ENCODE measurements around the gene GCNT4.

GCNT4 gene

GRCh38 chr5:75010838-75011237, 41.5 kb downstream of the GCNT4 start:
- no peak for DNase-seq

GRCh38 chr5:75009556-75010345, 42.6 kb downstream of the GCNT4 start:
- DNase-seq = no peak

GRCh38 chr5:75006865-75007822, 45.2 kb downstream of the GCNT4 start:
- peak; percentile 85 for DNase-seq

- DNase-seq = no peak
Observed at GRCh38 chr5:75005561-75005960, 46.8 kb downstream of the GCNT4 start.

All from kidney glomerular epithelial cell (primary cell).